HG03280 (cell line): ENCODE data around the gene CARMIL1.

Experiments used
- ATAC-seq: cut with Tn5 transposase; IDR thresholded peaks from one replicate; pipeline ENCODE4 v1.9.1; 2021; ENCODE audit warnings: mild to moderate bottlenecking, moderate library complexity; ENCODE audit not compliant: unreplicated experiment

Gene CARMIL1

DNA sequence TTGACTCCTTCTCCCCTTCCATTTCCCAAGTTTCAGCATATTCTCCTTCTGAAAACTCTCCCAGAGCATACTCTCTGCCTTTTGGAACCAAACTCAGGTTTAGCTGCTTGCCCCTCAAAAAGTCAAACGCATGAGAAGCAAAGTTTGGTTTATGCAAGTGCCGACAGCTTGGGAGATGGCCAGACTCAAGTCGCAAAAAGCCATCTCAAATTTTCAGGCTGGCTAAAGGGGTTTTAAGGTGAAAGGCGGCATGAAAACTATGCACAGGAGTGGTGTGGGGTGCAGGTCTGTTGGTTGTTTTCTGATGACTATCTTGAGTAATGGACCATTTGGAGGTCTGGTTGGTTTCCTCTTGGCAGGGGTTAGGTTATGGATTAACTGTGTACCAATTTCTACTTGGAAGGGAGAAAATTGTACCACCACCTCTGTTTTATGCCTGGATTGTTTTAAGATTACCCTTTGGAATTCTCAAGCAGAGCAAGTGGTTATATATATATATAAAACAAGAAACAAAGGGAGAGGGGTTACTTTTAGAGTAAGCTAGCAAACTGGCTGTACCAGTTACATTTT, 320.4 kb downstream of the CARMIL1 start:
- ATAC-seq = no peak

DNA sequence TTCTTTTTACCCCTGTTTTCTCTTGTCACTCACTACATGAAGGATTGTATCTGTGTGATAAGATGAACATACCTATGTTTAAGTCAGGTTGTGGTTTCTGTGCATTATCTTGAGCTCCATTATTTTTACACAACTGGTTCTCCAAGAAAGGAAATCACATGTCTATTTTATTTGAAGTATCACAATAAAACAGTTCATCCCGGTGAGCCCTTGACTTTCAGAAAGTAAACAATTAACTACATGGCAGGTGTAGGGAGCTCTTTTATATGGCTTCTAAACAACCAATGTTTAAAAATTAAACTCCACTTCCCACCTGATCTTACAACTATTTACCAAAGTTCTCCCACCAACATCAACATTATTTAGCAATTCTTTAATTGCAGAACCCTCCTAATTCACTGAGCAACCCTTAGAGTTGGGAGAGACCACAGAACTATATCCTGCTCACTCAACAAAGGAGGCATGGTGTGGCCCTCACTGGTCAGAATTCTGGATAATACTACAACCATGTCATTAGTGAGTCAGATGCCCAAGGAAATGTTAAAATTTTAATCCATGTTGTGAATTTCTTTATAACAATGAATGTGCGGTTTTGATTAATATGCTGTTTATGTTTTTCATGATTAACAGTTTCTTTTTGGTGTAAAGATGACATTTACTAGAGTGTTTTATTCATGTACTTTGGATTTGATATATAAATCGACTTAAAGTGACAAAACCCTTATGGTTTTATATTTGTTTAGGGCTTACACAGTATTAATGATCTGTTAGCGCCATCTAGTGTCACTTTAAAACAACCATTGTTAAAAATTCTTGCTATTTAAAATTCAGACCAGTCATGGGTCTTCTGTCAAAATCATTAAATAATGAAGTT, 322.9 kb downstream of the CARMIL1 start:
- no peak for ATAC-seq

DNA sequence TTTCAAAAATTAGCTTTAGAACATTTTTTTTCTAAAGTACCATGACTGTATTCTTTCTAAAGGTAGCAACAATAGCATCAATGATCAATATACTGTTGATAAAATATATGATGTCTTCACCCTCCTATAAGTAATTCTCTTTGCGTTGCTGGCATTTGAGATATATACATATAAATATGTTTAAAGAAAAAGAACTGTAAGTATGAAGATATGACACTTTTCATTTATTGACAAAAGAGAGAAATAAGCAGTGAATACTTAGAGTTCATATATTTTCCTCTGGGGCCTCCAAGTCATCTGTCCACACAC, 323.5 kb downstream of the CARMIL1 start:
- ATAC-seq = no peak

DNA sequence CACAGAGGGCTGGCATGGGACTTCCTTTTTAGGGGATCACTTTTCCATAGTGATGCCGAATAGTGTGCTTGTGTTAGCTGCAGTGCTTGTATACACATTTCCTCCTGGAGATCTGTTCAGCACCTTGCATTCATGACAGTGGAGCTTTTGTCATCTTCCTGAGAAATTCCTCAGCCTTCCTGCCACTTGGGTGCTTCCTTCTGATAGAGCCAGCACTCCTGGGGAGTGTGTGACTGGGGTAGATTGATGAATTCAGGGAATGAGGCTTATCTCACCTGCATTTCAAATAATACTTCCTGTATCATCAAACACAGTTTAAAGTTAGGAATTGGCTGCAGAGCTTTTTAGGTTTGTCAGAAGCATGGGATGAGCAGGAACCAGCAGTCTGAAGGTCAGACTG, 324.1 kb downstream of the CARMIL1 start:
- no peak for ATAC-seq

DNA sequence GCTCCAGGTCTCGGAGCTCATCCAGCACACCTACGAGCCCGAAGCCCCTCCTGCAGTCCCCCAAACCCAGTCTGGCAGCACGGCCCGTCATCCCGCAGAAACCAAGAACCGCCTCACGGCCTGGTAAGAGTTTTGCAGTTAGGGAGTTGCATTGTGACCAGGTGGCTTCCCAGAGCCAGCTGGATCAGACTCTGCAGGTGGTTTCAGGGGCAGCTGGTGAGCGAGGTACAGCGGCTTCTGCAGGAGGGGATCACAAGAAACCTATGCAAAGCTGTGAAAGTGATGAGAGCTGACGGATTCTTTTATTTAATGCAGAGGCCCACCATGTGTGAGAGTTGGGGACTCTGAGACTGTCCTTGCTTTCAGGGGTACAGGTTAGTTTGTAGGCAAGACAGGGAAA, 327.0 kb downstream of the CARMIL1 start:
- ATAC-seq = no peak

GRCh38 chr6:25608558-25609174, 329.5 kb downstream of the CARMIL1 start:
- ATAC-seq = no peak

DNA sequence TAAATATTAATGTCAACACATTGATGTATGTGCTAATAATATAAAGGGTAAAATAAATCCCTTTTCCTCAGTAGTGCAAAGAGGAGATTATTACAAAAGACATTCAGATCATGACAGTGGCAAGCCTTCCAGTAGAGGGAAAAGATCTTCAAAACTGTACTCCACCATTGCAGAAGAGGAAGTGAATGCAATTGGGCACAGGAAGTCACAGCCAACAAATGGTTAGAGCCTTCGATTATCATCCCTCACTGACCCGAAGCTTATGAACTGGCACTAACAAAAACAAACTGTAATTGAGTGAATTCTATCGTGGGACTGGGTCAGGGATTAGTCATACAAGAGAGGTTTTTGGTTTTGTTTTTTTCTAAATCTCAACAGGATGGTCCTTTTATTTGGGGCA, 333.5 kb downstream of the CARMIL1 start:
- ATAC-seq = no peak

DNA sequence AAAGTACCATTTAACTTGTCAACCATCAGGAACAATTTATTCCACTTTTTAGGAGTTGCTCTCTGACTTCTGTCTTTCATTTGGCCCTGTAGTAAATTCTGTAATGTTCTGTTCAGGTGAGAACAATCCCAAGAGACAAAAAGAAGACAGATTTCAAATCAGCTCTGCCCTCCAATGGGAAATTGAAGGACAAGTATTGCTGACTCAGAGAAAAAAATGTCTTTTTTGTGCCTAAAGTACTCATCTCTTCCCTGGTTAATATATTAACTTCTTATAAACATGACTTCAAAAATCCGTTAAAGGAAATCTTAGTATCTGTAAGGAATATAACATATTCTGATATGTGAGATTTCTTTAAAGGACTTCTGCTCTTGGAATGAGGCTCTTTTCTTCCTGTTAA, 334.2 kb downstream of the CARMIL1 start:
- no peak for ATAC-seq

- ATAC-seq = no peak
These were observed 334.9 kb downstream of the CARMIL1 start for GRCh38 chr6:25614052-25614451.

- ATAC-seq = no peak
These were observed 336.3 kb downstream of the CARMIL1 start for GRCh38 chr6:25615471-25615870.

DNA sequence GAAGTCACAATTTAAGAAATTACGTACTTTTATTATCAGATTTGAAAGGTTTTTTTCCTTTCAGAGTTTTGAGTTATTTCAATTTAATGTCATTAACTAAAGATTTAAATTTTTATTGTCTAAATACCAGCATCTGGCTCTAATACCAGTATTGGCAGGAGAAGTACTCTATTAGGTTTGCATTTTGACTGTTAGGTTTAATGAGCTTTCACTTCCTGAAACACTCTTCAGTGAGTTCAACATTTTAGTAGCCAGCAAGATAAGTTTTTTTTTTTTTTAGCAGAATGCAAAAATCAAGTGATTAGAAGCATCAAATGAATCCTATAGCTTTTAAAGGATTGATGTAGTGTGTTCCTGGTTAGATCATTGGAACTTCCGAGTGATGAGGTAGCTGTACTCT, 338.8 kb downstream of the CARMIL1 start:
- ATAC-seq = no peak

- no peak for ATAC-seq
These were observed 340.0 kb downstream of the CARMIL1 start for GRCh38 chr6:25619217-25619616.

GRCh38 chr6:25620391-25620790, 341.2 kb downstream of the CARMIL1 start:
- no peak for ATAC-seq

DNA sequence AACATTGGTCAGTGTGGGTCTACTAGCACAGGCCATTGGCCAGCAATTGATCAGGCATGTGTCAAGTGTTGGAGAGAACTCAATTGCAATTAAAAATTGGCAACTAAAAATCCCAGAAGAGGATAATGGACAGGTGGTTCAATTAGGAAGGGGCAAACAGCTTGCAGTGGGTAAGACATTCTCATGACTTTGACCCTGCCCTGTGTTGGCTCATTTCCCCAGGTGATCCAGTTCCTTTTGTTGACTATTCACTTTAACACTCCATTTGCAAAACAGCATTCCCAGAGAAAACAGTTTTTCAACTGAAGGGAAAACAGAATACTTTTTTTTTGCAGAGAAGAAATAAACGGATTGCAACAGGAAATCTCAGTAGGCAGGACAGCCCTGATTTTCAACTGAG, 343.9 kb downstream of the CARMIL1 start:
- ATAC-seq = no peak

- ATAC-seq = no peak
These were observed 344.7 kb downstream of the CARMIL1 start for GRCh38 chr6:25623879-25624278.

DNA sequence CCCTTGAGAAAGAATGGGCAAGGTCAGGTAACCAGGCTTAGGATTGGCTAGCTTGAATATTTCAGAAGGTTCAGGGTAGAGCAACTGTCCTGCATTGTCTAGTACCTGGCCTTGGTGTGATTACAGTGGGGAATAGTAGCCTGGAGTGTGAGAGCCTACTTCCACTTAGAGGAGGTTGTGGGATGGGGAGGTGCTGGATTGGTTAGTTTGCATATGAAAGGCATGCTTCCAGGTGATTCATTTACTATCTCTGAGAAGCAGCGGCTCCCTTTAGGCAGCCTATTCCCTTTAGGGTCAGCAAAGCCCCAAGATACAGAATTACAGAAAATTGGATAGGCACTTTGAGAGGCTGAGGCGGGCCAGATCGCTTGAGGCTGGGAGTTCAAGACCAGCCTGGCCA, 347.8 kb downstream of the CARMIL1 start:
- no peak for ATAC-seq

- no peak for ATAC-seq
These were observed 349.5 kb downstream of the CARMIL1 start for GRCh38 chr6:25628471-25629197.

DNA sequence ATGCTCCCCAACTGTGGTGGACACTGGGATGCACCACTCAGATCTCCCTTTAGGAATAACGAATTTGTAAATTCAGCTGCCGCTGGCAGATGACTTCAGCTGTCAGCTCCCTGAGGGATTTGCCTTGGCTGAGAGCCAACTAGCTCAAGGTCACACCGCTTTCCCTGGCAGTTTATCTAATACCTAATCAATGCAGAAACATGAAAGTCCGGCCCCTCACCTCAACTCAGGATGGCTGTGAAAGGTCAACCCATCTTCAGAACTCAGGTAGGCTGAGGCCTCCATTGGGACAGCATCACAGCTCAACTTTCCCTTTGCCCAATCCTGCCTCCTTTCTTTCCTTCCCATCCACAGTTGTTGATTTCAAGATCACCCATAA, 350.0 kb downstream of the CARMIL1 start:
- ATAC-seq = no peak

- no peak for ATAC-seq
These were observed 351.5 kb downstream of the CARMIL1 start for GRCh38 chr6:25630508-25631278.

DNA sequence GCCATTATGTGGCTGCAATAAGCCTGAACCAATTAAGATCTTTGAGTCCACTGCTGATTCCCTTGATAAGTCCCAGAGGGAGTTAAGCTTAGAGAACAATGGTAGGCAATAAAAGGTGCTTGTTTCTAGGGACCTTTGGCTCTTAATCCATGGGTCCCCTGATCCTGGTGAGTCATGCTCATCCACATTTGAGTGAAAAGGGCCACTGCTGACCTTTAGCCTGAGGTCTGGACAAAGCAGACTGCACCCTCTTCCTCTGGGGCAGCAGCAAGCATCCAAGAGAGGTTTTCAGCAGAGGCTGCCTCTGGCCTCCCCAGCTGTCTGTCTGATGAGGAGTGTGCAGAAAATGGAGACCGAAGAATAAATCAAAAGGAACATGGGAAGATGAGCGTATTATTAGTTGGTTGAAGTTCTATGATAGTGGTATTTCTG, 356.7 kb downstream of the CARMIL1 start:
- no peak for ATAC-seq

DNA sequence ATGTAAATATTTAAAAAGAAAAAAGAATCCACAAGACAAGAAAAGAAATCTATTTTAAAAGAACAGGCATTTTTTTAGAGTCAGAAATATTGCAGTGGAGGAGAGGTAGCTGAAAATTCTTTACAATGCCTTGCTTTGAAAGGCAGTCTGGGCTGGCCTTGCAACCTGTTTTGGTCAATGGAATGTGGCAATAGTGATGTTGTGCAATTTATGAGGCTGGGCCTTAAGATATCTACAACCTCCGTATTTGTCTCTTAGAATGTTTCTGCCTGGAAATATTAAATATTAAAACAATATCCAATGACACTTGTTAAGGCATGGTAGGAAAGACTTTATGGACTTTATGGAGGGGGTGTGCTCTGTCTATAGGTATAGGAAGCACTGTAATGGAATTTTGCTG, 358.0 kb downstream of the CARMIL1 start:
- no peak for ATAC-seq
